ENCODE data around the gene PTPRT.

Gene PTPRT

DNA sequence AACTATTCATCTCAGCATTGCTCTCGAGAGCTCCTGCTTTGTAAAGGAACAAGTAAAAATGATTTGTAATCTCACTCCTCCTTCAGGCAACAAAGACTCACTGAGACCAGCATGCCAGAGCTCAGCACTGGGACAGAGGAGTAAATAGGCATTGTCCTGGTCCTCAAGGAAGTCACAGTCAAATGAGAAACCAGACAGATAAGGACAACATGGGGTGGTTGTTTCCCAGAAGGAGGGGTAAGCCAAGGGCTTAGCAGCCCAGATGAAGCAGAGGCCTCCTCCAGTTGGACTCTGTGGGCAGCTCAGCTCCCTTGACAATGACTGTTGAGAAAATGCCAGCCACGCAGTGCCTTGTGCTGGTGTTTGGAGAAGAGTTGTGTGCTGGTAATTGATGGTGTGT, 1145.8 kb downstream of the PTPRT start:
- Histone ChIP-seq H3K36me3 (ENCODE audit: insufficient read depth, low read length) (no peaks in the 10 kb centered on the region), H3K4me3 (ENCODE audit: low read depth, low read length) (no peak overlapping the region), H3K79me2 (ENCODE audit: control insufficient read depth, insufficient read depth, low read length, unreplicated experiment) (no peaks in the 10 kb centered on the region), H3K27ac (ENCODE audit: low read depth, low read length) (no peak overlapping the region), H2AFZ (ENCODE audit: low read length, unreplicated experiment) (no peak overlapping the region), H3K4me1 (ENCODE audit: control insufficient read depth, insufficient read depth, low read length, unreplicated experiment) (no peaks in the 10 kb centered on the region), H3K27me3 (ENCODE audit: insufficient read depth, low read length) (no peaks in the 10 kb centered on the region)

- H3K27me3 ChIP-seq (ENCODE audit: insufficient read depth, low read length), result no peaks in the 10 kb centered on the region
- H3K79me2 ChIP-seq (ENCODE audit: control insufficient read depth, insufficient read depth, low read length, unreplicated experiment), result no peaks in the 10 kb centered on the region
- H3K27ac ChIP-seq (ENCODE audit: low read depth, low read length), result no peak overlapping the region
- H2AFZ ChIP-seq (ENCODE audit: low read length, unreplicated experiment), result no peak overlapping the region
- H3K4me1 ChIP-seq (ENCODE audit: control insufficient read depth, insufficient read depth, low read length, unreplicated experiment), result no peaks in the 10 kb centered on the region
- H3K4me3 ChIP-seq (ENCODE audit: low read depth, low read length), result no peak overlapping the region
- no peaks in the 10 kb centered on the region for H3K36me3 ChIP-seq (ENCODE audit: insufficient read depth, low read length)
These were observed 1148.6 kb downstream of the PTPRT start for GRCh38 chr20:42041000-42041565.

GRCh38 chr20:42027746-42028268, 1161.9 kb downstream of the PTPRT start:
- Histone ChIP-seq H3K79me2 (ENCODE audit: control insufficient read depth, insufficient read depth, low read length, unreplicated experiment) (no peaks in the 10 kb centered on the region), H3K4me3 (ENCODE audit: low read depth, low read length) (no peak overlapping the region), H3K27ac (ENCODE audit: low read depth, low read length) (no peak overlapping the region)

DNA sequence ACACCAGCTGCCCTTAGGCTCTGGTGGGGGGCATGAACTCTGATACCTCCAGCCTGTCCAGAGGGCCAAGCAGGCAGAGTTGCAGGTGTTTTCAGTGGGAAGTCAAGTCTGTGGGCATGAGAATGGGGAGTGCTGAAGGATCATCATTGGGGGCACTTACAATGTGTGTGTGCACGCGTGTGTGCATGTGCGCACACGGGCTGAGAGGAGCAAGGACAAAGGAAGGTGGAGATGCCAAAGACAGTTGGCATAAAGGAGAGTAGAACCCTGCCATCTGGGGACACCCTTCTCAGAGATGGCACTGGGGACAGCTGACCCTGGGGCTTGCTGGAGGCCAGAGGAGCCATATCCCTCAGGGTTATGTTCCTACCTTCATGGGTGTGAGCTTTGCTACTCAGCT, 1163.1 kb downstream of the PTPRT start:
- Histone ChIP-seq H3K4me3 (ENCODE audit: low read depth, low read length) (no peak overlapping the region), H3K27ac (ENCODE audit: low read depth, low read length) (no peak overlapping the region), H3K36me3 (ENCODE audit: insufficient read depth, low read length) (no peaks in the 10 kb centered on the region), H3K27me3 (ENCODE audit: insufficient read depth, low read length) (no peaks in the 10 kb centered on the region), H2AFZ (ENCODE audit: low read length, unreplicated experiment) (no peak overlapping the region), H3K4me1 (ENCODE audit: control insufficient read depth, insufficient read depth, low read length, unreplicated experiment) (no peaks in the 10 kb centered on the region), H3K79me2 (ENCODE audit: control insufficient read depth, insufficient read depth, low read length, unreplicated experiment) (no peaks in the 10 kb centered on the region)

More at GRCh38 chr20:42027746-42028268, 1161.9 kb downstream of the PTPRT start:
- Histone ChIP-seq H3K4me1 (ENCODE audit: control insufficient read depth, insufficient read depth, low read length, unreplicated experiment) (no peaks in the 10 kb centered on the region), H2AFZ (ENCODE audit: low read length, unreplicated experiment) (no peak overlapping the region), H3K27me3 (ENCODE audit: insufficient read depth, low read length) (no peaks in the 10 kb centered on the region), H3K36me3 (ENCODE audit: insufficient read depth, low read length) (no peaks in the 10 kb centered on the region)

- H3K27ac ChIP-seq (ENCODE audit: low read depth, low read length), result no peak overlapping the region
- H3K27me3 ChIP-seq (ENCODE audit: insufficient read depth, low read length), result no peaks in the 10 kb centered on the region
- H3K4me3 ChIP-seq (ENCODE audit: low read depth, low read length), result no peak overlapping the region
These were observed 1165.1 kb downstream of the PTPRT start for GRCh38 chr20:42024653-42025052.

More at GRCh38 chr20:42024653-42025052, 1165.1 kb downstream of the PTPRT start:
- H3K36me3 ChIP-seq (ENCODE audit: insufficient read depth, low read length), result no peaks in the 10 kb centered on the region
- no peaks in the 10 kb centered on the region for H3K79me2 ChIP-seq (ENCODE audit: control insufficient read depth, insufficient read depth, low read length, unreplicated experiment)
- H2AFZ ChIP-seq (ENCODE audit: low read length, unreplicated experiment), result no peak overlapping the region
- H3K4me1 ChIP-seq (ENCODE audit: control insufficient read depth, insufficient read depth, low read length, unreplicated experiment), result no peaks in the 10 kb centered on the region
